Measurements from ENCODE around the gene FAM209A. TPM values are rescaled to one million over a fixed set of nuclear protein-coding genes. Genes with fewer than 3 reads are reported as not detected.

FAM209A gene
- total RNA-seq, 1 experiment from 2014 or later: 0.34 TPM

DNA sequence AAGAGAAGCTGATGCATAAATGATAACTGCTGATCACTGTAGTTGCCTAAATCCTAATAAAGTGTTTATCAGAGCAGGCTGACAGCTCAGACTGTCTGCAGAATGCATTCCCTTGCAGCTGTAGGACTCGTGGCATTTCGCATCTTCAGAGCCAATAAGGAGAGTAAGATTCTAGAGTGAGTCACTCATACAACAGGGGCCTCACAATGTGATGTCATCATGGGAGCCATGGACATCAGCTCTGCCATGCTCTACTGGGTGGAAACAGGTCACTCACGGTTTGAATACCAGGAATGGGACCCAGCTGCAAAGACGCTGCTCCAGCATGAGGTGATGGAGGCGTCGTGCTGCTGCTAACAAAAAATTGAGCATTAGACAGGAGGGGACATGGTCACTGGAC lies 15.9 kb downstream of the FAM209A start:
- no TSS peak for BruUV-seq (replicated peaks)
- CTCF ChIA-PET: no interaction called here

More for the DNA sequence above, 15.9 kb downstream of the FAM209A start:
- Histone ChIP-seq H3K4me1 (ENCODE audit: control insufficient read depth in 1 of 2, insufficient read depth in 2 of 2, low read length in 2 of 2) (no peaks in the 10 kb centered on the region), H3K27me3 (ENCODE audit: insufficient read depth, low read length) (no peaks in the 10 kb centered on the region), H3K79me2 (ENCODE audit: insufficient read depth, low read length) (no peaks in the 10 kb centered on the region), H4K20me1 (ENCODE audit: insufficient read depth) (no peaks in the 10 kb centered on the region), H3K4me2 (ENCODE audit: low read length) (no peak overlapping the region), H3K9ac (ENCODE audit: low read length) (no peak overlapping the region), H2AFZ (ENCODE audit: low read depth, low read length, poor library complexity, severe bottlenecking) (no peak overlapping the region), H3K27ac (ENCODE audit: low read depth, low read length) (no peak overlapping the region), H3K9me3 (ENCODE audit: control insufficient read depth in 1 of 2, insufficient read depth in 1 of 2, low read depth in 1 of 2, low read length in 2 of 2) (no peaks in the 10 kb centered on the region), H3K4me3 (replicated peaks in 1 of 2; ENCODE audit: low read depth in 1 of 2, low read length in 2 of 2) (no peak overlapping the region), H3K36me3 (ENCODE audit: control insufficient read depth in 1 of 2, insufficient read depth in 2 of 2, low read length in 2 of 2) (no peaks in the 10 kb centered on the region), H3K9me2 (ENCODE audit: insufficient read depth) (no peaks in the 10 kb centered on the region)
- no peak for ATAC-seq
- TF ChIP-seq POLR2AphosphoS5 (IDR thresholded peaks at IDR 0.05; ENCODE audit: low read depth, low read length) (no peak), EZH2phosphoT487 (IDR thresholded peaks at IDR 0.05; ENCODE audit: borderline replicate concordance) (no peak), FOSL1 (IDR thresholded peaks at IDR 0.05; ENCODE audit: low read depth) (no peak), TCF7L2 (IDR thresholded peaks at IDR 0.05; ENCODE audit: borderline replicate concordance, extremely low read depth, insufficient read depth, insufficient read length) (no peak), RAD21 (IDR thresholded peaks at IDR 0.05; ENCODE audit: low read depth) (no peak), SRF (IDR thresholded peaks at IDR 0.05; ENCODE audit: low read depth) (no peak), REST (IDR thresholded peaks at IDR 0.05; ENCODE audit: low read depth) (no peak), ELF1 (IDR thresholded peaks at IDR 0.05; ENCODE audit: borderline replicate concordance, low read depth) (no peak), EZH2 (IDR thresholded peaks at IDR 0.05) (no peak), SP1 (IDR thresholded peaks at IDR 0.05; ENCODE audit: low read depth) (no peak), CEBPB (IDR thresholded peaks at IDR 0.05; ENCODE audit: low read depth) (no peak), SIN3A (IDR thresholded peaks at IDR 0.05; ENCODE audit: low read depth) (no peak), ZNF274 (IDR thresholded peaks at IDR 0.05; ENCODE audit: low read depth, low read length) (no peak), CBX3 (IDR thresholded peaks at IDR 0.05; ENCODE audit: low read depth) (no peak), POLR2A (IDR thresholded peaks at IDR 0.05; ENCODE audit: borderline replicate concordance, extremely low read depth, insufficient read depth, insufficient read length) (no peak), ZFX (IDR thresholded peaks at IDR 0.05) (no peak), ZBTB33 (IDR thresholded peaks at IDR 0.05; ENCODE audit: extremely low read depth, insufficient replicate concordance, low read length) (no peak)
- TF ChIP-seq, protein P1, sequence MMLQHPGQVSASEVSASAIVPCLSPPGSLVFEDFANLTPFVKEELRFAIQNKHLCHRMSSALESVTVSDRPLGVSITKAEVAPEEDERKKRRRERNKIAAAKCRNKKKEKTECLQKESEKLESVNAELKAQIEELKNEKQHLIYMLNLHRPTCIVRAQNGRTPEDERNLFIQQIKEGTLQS (IDR thresholded peaks at IDR 0.05): no peak
- TF ChIP-seq, protein P2, sequence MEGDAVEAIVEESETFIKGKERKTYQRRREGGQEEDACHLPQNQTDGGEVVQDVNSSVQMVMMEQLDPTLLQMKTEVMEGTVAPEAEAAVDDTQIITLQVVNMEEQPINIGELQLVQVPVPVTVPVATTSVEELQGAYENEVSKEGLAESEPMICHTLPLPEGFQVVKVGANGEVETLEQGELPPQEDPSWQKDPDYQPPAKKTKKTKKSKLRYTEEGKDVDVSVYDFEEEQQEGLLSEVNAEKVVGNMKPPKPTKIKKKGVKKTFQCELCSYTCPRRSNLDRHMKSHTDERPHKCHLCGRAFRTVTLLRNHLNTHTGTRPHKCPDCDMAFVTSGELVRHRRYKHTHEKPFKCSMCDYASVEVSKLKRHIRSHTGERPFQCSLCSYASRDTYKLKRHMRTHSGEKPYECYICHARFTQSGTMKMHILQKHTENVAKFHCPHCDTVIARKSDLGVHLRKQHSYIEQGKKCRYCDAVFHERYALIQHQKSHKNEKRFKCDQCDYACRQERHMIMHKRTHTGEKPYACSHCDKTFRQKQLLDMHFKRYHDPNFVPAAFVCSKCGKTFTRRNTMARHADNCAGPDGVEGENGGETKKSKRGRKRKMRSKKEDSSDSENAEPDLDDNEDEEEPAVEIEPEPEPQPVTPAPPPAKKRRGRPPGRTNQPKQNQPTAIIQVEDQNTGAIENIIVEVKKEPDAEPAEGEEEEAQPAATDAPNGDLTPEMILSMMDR (IDR thresholded peaks at IDR 0.05 in 2 of 3, conservative IDR thresholded peaks at IDR 0.05 in 1 of 3; ENCODE audit: borderline replicate concordance in 1 of 3, insufficient read depth in 1 of 3, low read depth in 2 of 3, low read length in 2 of 3): no peak
- TF ChIP-seq, protein P3, sequence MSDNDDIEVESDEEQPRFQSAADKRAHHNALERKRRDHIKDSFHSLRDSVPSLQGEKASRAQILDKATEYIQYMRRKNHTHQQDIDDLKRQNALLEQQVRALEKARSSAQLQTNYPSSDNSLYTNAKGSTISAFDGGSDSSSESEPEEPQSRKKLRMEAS (IDR thresholded peaks at IDR 0.05): no peak
- no peak for DNase-seq (ENCODE audit: low read depth, low spot score)
- POLR2A ChIA-PET: no interaction called here
- RAD21 ChIA-PET (ENCODE audit: low non-redundant PET in 1 of 2, low total read pairs in 2 of 2, uncharacterized antibody in 2 of 2, unreplicated experiment in 2 of 2): no interaction called here
- intact Hi-C loops (cut with micrococcal nuclease): no loop called here
